ENCODE results near the gene SYT13. TPM values are rescaled to one million over a fixed set of nuclear protein-coding genes. Genes with fewer than 3 reads are reported as not detected.
A peak's percentile ranks its signal among the peaks of the same experiment; 100 is the strongest.

Gene SYT13
- not detected for total RNA-seq
- long read RNA-seq = 0 reads

- peaks cover 5% of the 10 kb centered on the region for H3K4me1 ChIP-seq
- intact Hi-C loops (cut with DNase I) = no loop called here
- peak; percentile 64 to 70 for ATAC-seq
- H3K27ac ChIP-seq = no peak within 1 kb of the TSS
- H3K36me3 ChIP-seq = no peaks in the 10 kb centered on the region
- H3K27me3 ChIP-seq (ENCODE audit: low read depth) = peaks cover 65% of the 10 kb centered on the region
- peaks cover 4% of the 10 kb centered on the region for H3K9me3 ChIP-seq
- H3K4me3 ChIP-seq = peak within 1 kb of the TSS; percentile 6
- no peak for DNase-seq
- no peak for TF ChIP-seq CTCF (IDR thresholded peaks at IDR 0.05)
Observed at GRCh38 chr11:45285930-45286632, at the start of gene SYT13. TSS of gene SYT13 (minus strand) at chr11:45286341. CDS start at chr11:45286207, 134 bp downstream.

- no peak for ATAC-seq
- no peak overlapping the region for H3K27ac ChIP-seq
- H3K4me1 ChIP-seq = peaks cover 18% of the 10 kb centered on the region
- intact Hi-C loops (cut with DNase I) = no loop called here
- H3K9me3 ChIP-seq = no peaks in the 10 kb centered on the region
- DNase-seq = no peak
- no peak overlapping the region for H3K4me3 ChIP-seq
- no peaks in the 10 kb centered on the region for H3K27me3 ChIP-seq (ENCODE audit: low read depth)
- TF ChIP-seq CTCF (IDR thresholded peaks at IDR 0.05) = no peak
- no peaks in the 10 kb centered on the region for H3K36me3 ChIP-seq
Observed at GRCh38 chr11:45335434-45335833, 49.3 kb upstream of the SYT13 start.

GRCh38 chr11:45334836-45335235, 48.7 kb upstream of the SYT13 start:
- Histone ChIP-seq H3K4me3 (no peak overlapping the region), H3K27ac (no peak overlapping the region), H3K9me3 (no peaks in the 10 kb centered on the region), H3K27me3 (ENCODE audit: low read depth) (no peaks in the 10 kb centered on the region), H3K36me3 (no peaks in the 10 kb centered on the region), H3K4me1 (peaks cover 12% of the 10 kb centered on the region)
- intact Hi-C loops (cut with DNase I) = no loop called here
- no peak for DNase-seq
- no peak for TF ChIP-seq CTCF (IDR thresholded peaks at IDR 0.05)
- no peak for ATAC-seq

GRCh38 chr11:45334410-45334809, 48.3 kb upstream of the SYT13 start:
- peaks cover 8% of the 10 kb centered on the region for H3K4me1 ChIP-seq
- intact Hi-C loops (cut with DNase I) = no loop called here
- no peaks in the 10 kb centered on the region for H3K9me3 ChIP-seq
- no peak for TF ChIP-seq CTCF (IDR thresholded peaks at IDR 0.05)
- ATAC-seq (no peak), DNase-seq (no peak)
- no peaks in the 10 kb centered on the region for H3K27me3 ChIP-seq (ENCODE audit: low read depth)
- no peaks in the 10 kb centered on the region for H3K36me3 ChIP-seq
- no peak overlapping the region for H3K27ac ChIP-seq
- H3K4me3 ChIP-seq = no peak overlapping the region

- Histone ChIP-seq H3K4me1 (peaks cover 8% of the 10 kb centered on the region), H3K36me3 (no peaks in the 10 kb centered on the region), H3K27me3 (ENCODE audit: low read depth) (no peaks in the 10 kb centered on the region), H3K9me3 (no peaks in the 10 kb centered on the region), H3K4me3 (peak overlapping the region; percentile 24), H3K27ac (peak overlapping the region; percentile 59)
- ATAC-seq (peak; percentile 52 to 55), DNase-seq (no peak)
- intact Hi-C loops (cut with DNase I) = no loop called here
- no peak for TF ChIP-seq CTCF (IDR thresholded peaks at IDR 0.05)
Observed at GRCh38 chr11:45333001-45333971, 47.1 kb upstream of the SYT13 start.

All from lower lobe of right lung (tissue), 2 donors.